ENCODE results near the gene AP4S1. TPM values are rescaled to one million over a fixed set of nuclear protein-coding genes. Genes with fewer than 3 reads are reported as not detected.
A peak's percentile ranks its signal among the peaks of the same experiment; 100 is the strongest.

AP4S1 gene
- total RNA-seq, 1 donor from 2014 or later: 9.2 TPM

- DNase-seq (ENCODE audit: low spot score): no peak
- peak overlapping the region; percentile 3 for H3K4me3 Mint-ChIP-seq (ENCODE audit: unreplicated experiment)
- H3K27ac Mint-ChIP-seq (ENCODE audit: unreplicated experiment): peak overlapping the region; percentile 50
These were observed 4.4 kb upstream of the AP4S1 start for GRCh38 chr14:31020834-31021575.

GRCh38 chr14:31021576-31021949, 3.9 kb upstream of the AP4S1 start:
- no peak for TF ChIP-seq CTCF (IDR thresholded peaks at IDR 0.05; ENCODE audit: unreplicated experiment)
- H3K27me3 Mint-ChIP-seq (ENCODE audit: unreplicated experiment): peaks cover 5% of the 10 kb centered on the region
- peak overlapping the region; percentile 50 for H3K27ac Mint-ChIP-seq (ENCODE audit: unreplicated experiment)
- H3K36me3 Mint-ChIP-seq (ENCODE audit: low read depth, unreplicated experiment): peaks cover 15% of the 10 kb centered on the region
- H3K4me3 Mint-ChIP-seq (ENCODE audit: unreplicated experiment): peak overlapping the region; percentile 3
- H3K9me3 Mint-ChIP-seq (ENCODE audit: unreplicated experiment): no peaks in the 10 kb centered on the region
- no peak for DNase-seq (ENCODE audit: low spot score)
- H3K4me1 Mint-ChIP-seq (ENCODE audit: unreplicated experiment): peaks cover 22% of the 10 kb centered on the region

More at GRCh38 chr14:31020834-31021575, 4.4 kb upstream of the AP4S1 start:
- no peaks in the 10 kb centered on the region for H3K9me3 Mint-ChIP-seq (ENCODE audit: unreplicated experiment)
- no peak for TF ChIP-seq CTCF (IDR thresholded peaks at IDR 0.05; ENCODE audit: unreplicated experiment)
- peaks cover 5% of the 10 kb centered on the region for H3K27me3 Mint-ChIP-seq (ENCODE audit: unreplicated experiment)
- peaks cover 22% of the 10 kb centered on the region for H3K4me1 Mint-ChIP-seq (ENCODE audit: unreplicated experiment)
- peaks cover 15% of the 10 kb centered on the region for H3K36me3 Mint-ChIP-seq (ENCODE audit: low read depth, unreplicated experiment)

GRCh38 chr14:31022386-31022785, 3.1 kb upstream of the AP4S1 start:
- peaks cover 13% of the 10 kb centered on the region for H3K27me3 Mint-ChIP-seq (ENCODE audit: unreplicated experiment)
- H3K36me3 Mint-ChIP-seq (ENCODE audit: low read depth, unreplicated experiment): peaks cover 22% of the 10 kb centered on the region
- H3K9me3 Mint-ChIP-seq (ENCODE audit: unreplicated experiment): no peaks in the 10 kb centered on the region
- DNase-seq (ENCODE audit: low spot score): no peak
- TF ChIP-seq CTCF (IDR thresholded peaks at IDR 0.05; ENCODE audit: unreplicated experiment): no peak
- peaks cover 26% of the 10 kb centered on the region for H3K4me1 Mint-ChIP-seq (ENCODE audit: unreplicated experiment)
- no peak overlapping the region for H3K4me3 Mint-ChIP-seq (ENCODE audit: unreplicated experiment)
- no peak overlapping the region for H3K27ac Mint-ChIP-seq (ENCODE audit: unreplicated experiment)

- H3K36me3 Mint-ChIP-seq (ENCODE audit: low read depth, unreplicated experiment): peaks cover 22% of the 10 kb centered on the region
- H3K27me3 Mint-ChIP-seq (ENCODE audit: unreplicated experiment): peaks cover 14% of the 10 kb centered on the region
- peaks cover 26% of the 10 kb centered on the region for H3K4me1 Mint-ChIP-seq (ENCODE audit: unreplicated experiment)
- no peaks in the 10 kb centered on the region for H3K9me3 Mint-ChIP-seq (ENCODE audit: unreplicated experiment)
- peak overlapping the region; percentile 94 for H3K4me3 Mint-ChIP-seq (ENCODE audit: unreplicated experiment)
- H3K27ac Mint-ChIP-seq (ENCODE audit: unreplicated experiment): no peak overlapping the region
- TF ChIP-seq CTCF (IDR thresholded peaks at IDR 0.05; ENCODE audit: unreplicated experiment): no peak
- no peak for DNase-seq (ENCODE audit: low spot score)
These were observed 1.4 kb upstream of the AP4S1 start for GRCh38 chr14:31024010-31024480.

Data from endothelial cell (in vitro differentiated cells).